BLaER1 (cell line): Measurements from ENCODE around the gene PEX11A.

ENCODE experiments used
- H3K27ac ChIP-seq: shearing (Covaris generic); formaldehyde crosslinking; 2 replicates; pipeline ENCODE4 v1.8.1; 2022
- H3K27me3 ChIP-seq: shearing (Covaris generic); formaldehyde crosslinking; 2 replicates; pipeline ENCODE4 v1.8.1; 2022
- H3K36me3 ChIP-seq: shearing (Covaris generic); formaldehyde crosslinking; 2 replicates; pipeline ENCODE4 v1.8.1; 2022
- H3K4me1 ChIP-seq: shearing (Covaris generic); formaldehyde crosslinking; 2 replicates; pipeline ENCODE4 v1.8.1; 2022
- H3K4me2 ChIP-seq: shearing (Covaris generic); formaldehyde crosslinking; 2 replicates; pipeline ENCODE4 v1.8.1; 2022
- H3K4me3 ChIP-seq: shearing (Covaris generic); formaldehyde crosslinking; 2 replicates; pipeline ENCODE4 v1.8.1; 2022
- H3K9ac ChIP-seq: shearing (Covaris generic); formaldehyde crosslinking; 2 replicates; pipeline ENCODE4 v1.8.1; 2022
- H3K9me3 ChIP-seq: shearing (Covaris generic); formaldehyde crosslinking; 2 replicates; pipeline ENCODE4 v1.8.1; 2022
- H4K20me1 ChIP-seq: shearing (Covaris generic); formaldehyde crosslinking; 2 replicates; pipeline ENCODE4 v1.8.1; 2022
- Cebpa-rat ChIP-seq: shearing (Covaris generic); IDR thresholded peaks from 2 replicates; pipeline ENCODE4 v1.8.1; 2022

Gene PEX11A

GRCh38 chr15:89659295-89659694 is 31.3 kb downstream of the PEX11A start:
- H3K27ac ChIP-seq = no peak overlapping the region
- H3K4me2 ChIP-seq = no peak overlapping the region
- H3K36me3 ChIP-seq = no peaks in the 10 kb centered on the region
- H3K4me1 ChIP-seq = peaks cover 25% of the 10 kb centered on the region
- no peaks in the 10 kb centered on the region for H3K9me3 ChIP-seq
- no peak overlapping the region for H3K4me3 ChIP-seq
- TF ChIP-seq Cebpa-rat = no peak
- no peak overlapping the region for H3K9ac ChIP-seq
- peaks cover 29% of the 10 kb centered on the region for H3K27me3 ChIP-seq
- no peaks in the 10 kb centered on the region for H4K20me1 ChIP-seq

GRCh38 chr15:89657686-89658200 is 32.8 kb downstream of the PEX11A start:
- H3K27me3 ChIP-seq = peaks cover 43% of the 10 kb centered on the region
- no peaks in the 10 kb centered on the region for H3K9me3 ChIP-seq
- no peak overlapping the region for H3K9ac ChIP-seq
- H3K4me3 ChIP-seq = no peak overlapping the region
- H3K27ac ChIP-seq = no peak overlapping the region
- H3K4me1 ChIP-seq = peaks cover 25% of the 10 kb centered on the region
- no peaks in the 10 kb centered on the region for H3K36me3 ChIP-seq
- H4K20me1 ChIP-seq = peaks cover 12% of the 10 kb centered on the region
- no peak for TF ChIP-seq Cebpa-rat
- H3K4me2 ChIP-seq = no peak overlapping the region

GRCh38 chr15:89656116-89656815 is 34.3 kb downstream of the PEX11A start:
- no peak for TF ChIP-seq Cebpa-rat
- peaks cover 23% of the 10 kb centered on the region for H3K4me1 ChIP-seq
- peaks cover 22% of the 10 kb centered on the region for H4K20me1 ChIP-seq
- peaks cover 44% of the 10 kb centered on the region for H3K27me3 ChIP-seq
- no peak overlapping the region for H3K27ac ChIP-seq
- H3K9ac ChIP-seq = no peak overlapping the region
- H3K4me2 ChIP-seq = peak overlapping the region; percentile 92
- H3K36me3 ChIP-seq = peaks cover 6% of the 10 kb centered on the region; the same call in 1 of the 2 replicates
- no peaks in the 10 kb centered on the region for H3K9me3 ChIP-seq
- H3K4me3 ChIP-seq = no peak overlapping the region

GRCh38 chr15:89654847-89655805 is 35.4 kb downstream of the PEX11A start, which contains the start of gene KIF7:
TSS of gene KIF7 (minus strand) at chr15:89655467. CDS start at chr15:89652930, 2,537 bp downstream.
- Histone ChIP-seq H3K27me3 (peaks cover 40% of the 10 kb centered on the region), H4K20me1 (peaks cover 22% of the 10 kb centered on the region), H3K4me1 (peaks cover 23% of the 10 kb centered on the region), H3K9ac (peak within 1 kb of the TSS; percentile 74), H3K4me2 (peak within 1 kb of the TSS; percentile 92), H3K36me3 (peaks cover 7% of the 10 kb centered on the region; the same call in 1 of the 2 replicates), H3K9me3 (no peaks in the 10 kb centered on the region), H3K27ac (0 out of 2 replicates have a peak within 1 kb of the TSS, but pooled peaks have one; percentile 48), H3K4me3 (peak within 1 kb of the TSS; percentile 72)
- no peak for TF ChIP-seq Cebpa-rat

- H3K4me3 ChIP-seq = peak overlapping the region; percentile 72
- peak overlapping the region; percentile 74 for H3K9ac ChIP-seq
- H3K4me1 ChIP-seq = peaks cover 23% of the 10 kb centered on the region
Measured at GRCh38 chr15:89654301-89654761, 36.2 kb downstream of the PEX11A start.

GRCh38 chr15:89653578-89653977 is 37.0 kb downstream of the PEX11A start:
- peaks cover 2% of the 10 kb centered on the region; the same call in 1 of the 2 replicates for H3K9me3 ChIP-seq
- peaks cover 40% of the 10 kb centered on the region for H3K27me3 ChIP-seq
- peaks cover 23% of the 10 kb centered on the region for H3K4me1 ChIP-seq
- peaks cover 22% of the 10 kb centered on the region for H4K20me1 ChIP-seq
- peak overlapping the region; percentile 92 for H3K4me2 ChIP-seq
- H3K4me3 ChIP-seq = no peak overlapping the region
- H3K36me3 ChIP-seq = peaks cover 23% of the 10 kb centered on the region
- no peak overlapping the region for H3K9ac ChIP-seq
- TF ChIP-seq Cebpa-rat = no peak
- no peak overlapping the region for H3K27ac ChIP-seq

More at GRCh38 chr15:89654301-89654761, 36.2 kb downstream of the PEX11A start:
- Histone ChIP-seq H3K27me3 (peaks cover 40% of the 10 kb centered on the region), H4K20me1 (peaks cover 22% of the 10 kb centered on the region), H3K4me2 (peak overlapping the region; percentile 92), H3K9me3 (no peaks in the 10 kb centered on the region), H3K27ac (no peak overlapping the region), H3K36me3 (peaks cover 15% of the 10 kb centered on the region; the same call in 1 of the 2 replicates)
- TF ChIP-seq Cebpa-rat = no peak

- Histone ChIP-seq H3K36me3 (peaks cover 32% of the 10 kb centered on the region), H3K4me1 (peaks cover 23% of the 10 kb centered on the region), H3K9ac (no peak overlapping the region), H3K27me3 (peaks cover 40% of the 10 kb centered on the region), H3K9me3 (peaks cover 9% of the 10 kb centered on the region; the same call in 1 of the 2 replicates), H3K4me3 (no peak overlapping the region), H3K27ac (no peak overlapping the region), H4K20me1 (peaks cover 22% of the 10 kb centered on the region), H3K4me2 (no peak overlapping the region)
- no peak for TF ChIP-seq Cebpa-rat
Measured at GRCh38 chr15:89652666-89653065, 37.9 kb downstream of the PEX11A start.

GRCh38 chr15:89652131-89652530 is 38.4 kb downstream of the PEX11A start:
- H3K9ac ChIP-seq = no peak overlapping the region

GRCh38 chr15:89649716-89650115 is 40.8 kb downstream of the PEX11A start:
- no peak for TF ChIP-seq Cebpa-rat
- peaks cover 21% of the 10 kb centered on the region for H3K27me3 ChIP-seq
- H3K36me3 ChIP-seq = peaks cover 40% of the 10 kb centered on the region
- H3K9me3 ChIP-seq = peaks cover 9% of the 10 kb centered on the region; the same call in 1 of the 2 replicates
- H3K4me3 ChIP-seq = no peak overlapping the region
- H4K20me1 ChIP-seq = peaks cover 22% of the 10 kb centered on the region
- peaks cover 11% of the 10 kb centered on the region for H3K4me1 ChIP-seq
- H3K4me2 ChIP-seq = no peak overlapping the region
- H3K27ac ChIP-seq = no peak overlapping the region
- H3K9ac ChIP-seq = no peak overlapping the region

More at GRCh38 chr15:89652131-89652530, 38.4 kb downstream of the PEX11A start:
- H4K20me1 ChIP-seq = peaks cover 22% of the 10 kb centered on the region
- H3K27ac ChIP-seq = no peak overlapping the region
- peaks cover 23% of the 10 kb centered on the region for H3K4me1 ChIP-seq
- H3K9me3 ChIP-seq = peaks cover 9% of the 10 kb centered on the region; the same call in 1 of the 2 replicates
- no peak overlapping the region for H3K4me3 ChIP-seq
- peaks cover 40% of the 10 kb centered on the region for H3K27me3 ChIP-seq
- no peak for TF ChIP-seq Cebpa-rat
- H3K4me2 ChIP-seq = no peak overlapping the region
- peaks cover 36% of the 10 kb centered on the region for H3K36me3 ChIP-seq
